Measurements from ENCODE around the gene EPN2. TPM values are rescaled to one million over a fixed set of nuclear protein-coding genes. Genes with fewer than 3 reads are reported as not detected.
"Not testable (repeated sequence)": the region's sequence is repeated elsewhere in the genome, so short reads cannot be mapped to it uniquely, and the experiment has no call there.

EPN2 gene
- total RNA-seq, 4 donors from 2014 or later, result 30.7 to 156 (median 45.1) TPM

- H3K27me3 ChIP-seq, H3K9me3 ChIP-seq, H3K27ac ChIP-seq, H3K4me3 ChIP-seq, H3K4me1 ChIP-seq, H3K36me3 ChIP-seq: not testable (repeated sequence)
- WGBS, 2 donors (ENCODE audit: low coverage in 1 of 2), result no CpG with 5 or more reads among the region's 11 CpGs
- ATAC-seq, result peak; percentile 78
Observed at GRCh38 chr17:19219384-19219783, 17.8 kb upstream of the EPN2 start.

- H3K27me3 ChIP-seq, ATAC-seq, H3K4me1 ChIP-seq, H3K36me3 ChIP-seq, H3K9me3 ChIP-seq, H3K27ac ChIP-seq, H3K4me3 ChIP-seq: not testable (repeated sequence)
- no CpG with 5 or more reads among the region's 8 CpGs for WGBS, 2 donors (ENCODE audit: low coverage in 1 of 2)
Observed at GRCh38 chr17:19220195-19220594, 17.0 kb upstream of the EPN2 start.

- not testable (repeated sequence) for H3K4me1 ChIP-seq, H3K27ac ChIP-seq, H3K9me3 ChIP-seq, ATAC-seq, H3K4me3 ChIP-seq, H3K36me3 ChIP-seq, H3K27me3 ChIP-seq
- WGBS, 2 donors (ENCODE audit: low coverage in 1 of 2), result no CpG with 5 or more reads among the region's 12 CpGs
Observed at GRCh38 chr17:19226610-19227588, 10.3 kb upstream of the EPN2 start.

GRCh38 chr17:19234676-19235075, 2.5 kb upstream of the EPN2 start:
- H3K27ac ChIP-seq, H3K9me3 ChIP-seq, ATAC-seq, H3K36me3 ChIP-seq, H3K4me3 ChIP-seq, H3K27me3 ChIP-seq: not testable (repeated sequence)
- WGBS, 2 donors (ENCODE audit: low coverage in 1 of 2), result no CpG with 5 or more reads among the region's 6 CpGs
- H3K4me1 ChIP-seq, result peaks cover 0 to 16% (median 7%) of the 10 kb centered on the region in 3 donors

GRCh38 chr17:19236351-19237138, 621 bp upstream of the EPN2 start:
- H3K36me3 ChIP-seq, H3K9me3 ChIP-seq, H3K27me3 ChIP-seq: not testable (repeated sequence)
- Histone ChIP-seq H3K27ac (peak overlapping the region in 3 of 4 donors; percentile 90 to 92 (median 91)), H3K4me1 (peaks cover 0 to 31% (median 11%) of the 10 kb centered on the region in 3 donors), H3K4me3 (peak overlapping the region; percentile 72 to 99)
- ATAC-seq, result peak; percentile 87
- WGBS, 2 donors (ENCODE audit: low coverage in 1 of 2), result no CpG with 5 or more reads among the region's 32 CpGs

- ATAC-seq, result peak; percentile 5
- Histone ChIP-seq H3K9me3 (no peaks in the 10 kb centered on the region), H3K4me1 (peaks cover 0 to 37% (median 16%) of the 10 kb centered on the region in 3 donors), H3K27ac (peak overlapping the region; percentile 12 to 92 (median 90)), H3K4me3 (peak overlapping the region; percentile 72 to 99), H3K27me3 (no peaks in the 10 kb centered on the region), H3K36me3 (no peaks in the 10 kb centered on the region)
- TF ChIP-seq CTCF (IDR thresholded peaks at IDR 0.05) (peak in 3 of 4 experiments; percentile 36 to 51 (median 40)), POLR2A (IDR thresholded peaks at IDR 0.05) (peak; percentile 42 to 46), POLR2AphosphoS5 (IDR thresholded peaks at IDR 0.05) (no peak), EP300 (IDR thresholded peaks at IDR 0.05) (no peak)
- WGBS, 2 donors (ENCODE audit: low coverage in 1 of 2), result 2% methylated on average over 10 of the region's 60 CpGs; no CpG with 5 or more reads in 1 of the 2 donors
Observed at GRCh38 chr17:19237389-19238166, 412 bp downstream of the EPN2 start.

- ATAC-seq, result no peak
- peak overlapping the region; percentile 72 to 99 for H3K4me3 ChIP-seq
- TF ChIP-seq POLR2A (IDR thresholded peaks at IDR 0.05), result peak in 1 of 2 donors; percentile 16
- no peak for TF ChIP-seq POLR2AphosphoS5 (IDR thresholded peaks at IDR 0.05)
- WGBS, 2 donors (ENCODE audit: low coverage in 1 of 2), result no CpG with 5 or more reads among the region's 21 CpGs
- peak overlapping the region; percentile 12 to 92 (median 90) for H3K27ac ChIP-seq
- no peaks in the 10 kb centered on the region for H3K36me3 ChIP-seq
- H3K27me3 ChIP-seq, result no peaks in the 10 kb centered on the region
- no peaks in the 10 kb centered on the region for H3K9me3 ChIP-seq
- peaks cover 0 to 42% (median 16%) of the 10 kb centered on the region in 3 donors for H3K4me1 ChIP-seq
Observed at GRCh38 chr17:19238167-19238505, 970 bp downstream of the EPN2 start.
